ENCODE data around the gene ZC3H13. TPM values are rescaled to one million over a fixed set of nuclear protein-coding genes. Genes with fewer than 3 reads are reported as not detected.
A peak's percentile ranks its signal among the peaks of the same experiment; 100 is the strongest.

ZC3H13 gene, protein sequence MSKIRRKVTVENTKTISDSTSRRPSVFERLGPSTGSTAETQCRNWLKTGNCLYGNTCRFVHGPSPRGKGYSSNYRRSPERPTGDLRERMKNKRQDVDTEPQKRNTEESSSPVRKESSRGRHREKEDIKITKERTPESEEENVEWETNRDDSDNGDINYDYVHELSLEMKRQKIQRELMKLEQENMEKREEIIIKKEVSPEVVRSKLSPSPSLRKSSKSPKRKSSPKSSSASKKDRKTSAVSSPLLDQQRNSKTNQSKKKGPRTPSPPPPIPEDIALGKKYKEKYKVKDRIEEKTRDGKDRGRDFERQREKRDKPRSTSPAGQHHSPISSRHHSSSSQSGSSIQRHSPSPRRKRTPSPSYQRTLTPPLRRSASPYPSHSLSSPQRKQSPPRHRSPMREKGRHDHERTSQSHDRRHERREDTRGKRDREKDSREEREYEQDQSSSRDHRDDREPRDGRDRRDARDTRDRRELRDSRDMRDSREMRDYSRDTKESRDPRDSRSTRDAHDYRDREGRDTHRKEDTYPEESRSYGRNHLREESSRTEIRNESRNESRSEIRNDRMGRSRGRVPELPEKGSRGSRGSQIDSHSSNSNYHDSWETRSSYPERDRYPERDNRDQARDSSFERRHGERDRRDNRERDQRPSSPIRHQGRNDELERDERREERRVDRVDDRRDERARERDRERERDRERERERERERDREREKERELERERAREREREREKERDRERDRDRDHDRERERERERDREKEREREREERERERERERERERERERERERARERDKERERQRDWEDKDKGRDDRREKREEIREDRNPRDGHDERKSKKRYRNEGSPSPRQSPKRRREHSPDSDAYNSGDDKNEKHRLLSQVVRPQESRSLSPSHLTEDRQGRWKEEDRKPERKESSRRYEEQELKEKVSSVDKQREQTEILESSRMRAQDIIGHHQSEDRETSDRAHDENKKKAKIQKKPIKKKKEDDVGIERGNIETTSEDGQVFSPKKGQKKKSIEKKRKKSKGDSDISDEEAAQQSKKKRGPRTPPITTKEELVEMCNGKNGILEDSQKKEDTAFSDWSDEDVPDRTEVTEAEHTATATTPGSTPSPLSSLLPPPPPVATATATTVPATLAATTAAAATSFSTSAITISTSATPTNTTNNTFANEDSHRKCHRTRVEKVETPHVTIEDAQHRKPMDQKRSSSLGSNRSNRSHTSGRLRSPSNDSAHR (N-terminal part only)
- total RNA-seq, result 36.3 TPM

DNA sequence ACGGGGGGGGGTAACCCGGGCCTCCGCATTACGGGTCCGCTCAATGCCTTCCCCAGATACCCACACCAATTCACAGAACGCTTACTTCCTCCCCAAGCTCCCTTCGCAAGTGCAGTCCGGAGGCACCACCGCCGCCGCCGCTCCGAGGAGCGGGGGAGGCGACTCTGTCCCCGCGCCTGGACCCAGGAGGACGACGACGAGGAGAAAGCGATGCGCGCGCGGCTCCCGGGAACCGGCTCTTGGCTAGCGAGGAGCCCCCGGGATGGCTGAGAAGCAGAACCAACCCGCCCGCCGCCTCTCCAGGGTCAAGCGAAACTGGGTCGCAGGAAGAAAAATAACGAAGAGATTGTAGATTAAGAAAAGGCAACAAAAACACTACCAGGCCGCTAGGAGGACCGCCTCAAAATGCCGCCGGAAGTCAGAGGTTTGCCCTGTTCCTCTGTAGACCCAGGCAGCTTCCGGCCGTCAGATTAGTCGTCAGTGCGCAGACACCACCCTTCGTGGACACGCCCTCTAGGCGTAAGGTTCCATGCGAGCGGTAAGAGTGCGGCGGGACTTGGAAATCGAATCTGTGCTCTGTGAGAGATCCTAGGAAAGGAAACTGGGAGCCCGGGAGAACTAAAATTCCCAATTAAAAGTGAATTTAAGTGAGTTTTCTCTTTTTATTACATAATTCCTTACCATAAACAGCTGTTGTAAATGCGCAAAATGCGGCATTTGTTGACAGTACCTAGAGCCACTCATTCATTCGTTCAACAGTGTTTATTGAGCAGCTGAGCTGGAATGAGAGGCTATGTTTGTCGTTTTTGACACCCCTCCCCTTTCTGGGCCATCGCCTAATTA, at the start of gene ZC3H13:
Gene ZC3H13 (minus strand): TSS at position 428 of the 843 bp plus-strand sequence. CDS start 7,239 bp downstream, outside the sequence.
- no peak for FAIRE-seq
- DNase-seq (ENCODE audit: low spot score in 2 of 2), result peak; percentile 75 to 84

DNA sequence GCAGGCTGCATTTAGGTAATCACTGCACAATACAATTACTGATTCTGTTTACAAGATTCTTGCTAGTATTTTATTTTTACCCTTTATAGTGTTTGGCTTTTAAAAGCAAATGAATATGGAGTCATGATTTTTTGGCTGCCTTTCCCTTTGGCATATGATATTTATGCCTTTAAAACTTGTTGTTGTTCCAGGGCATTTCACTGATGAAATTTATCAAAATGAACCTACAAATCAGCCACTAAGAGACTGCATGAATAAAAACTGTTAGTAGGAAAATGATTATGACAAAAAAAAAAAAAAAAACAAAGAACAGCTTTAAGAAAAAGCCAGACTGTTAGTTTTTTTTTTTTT, 49.7 kb upstream of the ZC3H13 start:
- no peak for FAIRE-seq
- no peak for DNase-seq (ENCODE audit: low spot score in 2 of 2)

DNA sequence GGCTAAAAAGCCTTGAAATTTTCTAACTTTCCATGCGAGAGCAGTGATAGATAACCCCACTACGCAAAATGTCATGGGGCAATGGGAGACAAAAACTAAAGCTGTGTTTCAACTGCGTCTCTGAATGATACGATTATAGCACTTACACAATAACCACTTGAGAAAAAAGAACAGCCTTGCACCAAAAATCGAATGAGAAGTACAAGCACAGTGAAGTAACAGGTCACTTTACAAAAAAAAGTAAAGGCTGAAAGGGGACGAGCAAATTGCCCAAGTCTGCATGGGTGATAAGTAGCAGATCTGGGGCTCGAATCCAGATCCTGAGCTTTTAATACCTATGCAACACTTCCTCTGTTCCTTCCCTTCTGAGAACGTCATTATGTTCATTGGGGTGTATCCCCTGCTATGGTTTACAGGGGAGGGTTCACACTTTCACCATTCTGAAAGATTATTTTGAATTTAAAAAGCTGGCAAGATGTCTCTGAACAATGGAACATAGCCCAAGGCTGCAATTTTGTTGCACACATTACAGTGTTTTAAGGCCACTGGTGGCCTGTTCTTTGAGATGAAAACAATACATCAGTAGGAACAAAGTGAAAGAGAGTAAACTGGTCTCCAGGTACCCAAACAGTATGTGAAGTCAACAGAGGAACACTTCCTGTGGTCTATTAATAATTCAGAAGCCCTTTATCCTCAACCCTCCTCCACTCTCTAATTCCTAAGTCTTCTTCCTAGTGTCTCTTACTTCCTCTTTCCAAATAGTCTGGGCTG, 49.1 kb upstream of the ZC3H13 start:
- no peak for DNase-seq (ENCODE audit: low spot score in 2 of 2)
- FAIRE-seq, result no peak

DNA sequence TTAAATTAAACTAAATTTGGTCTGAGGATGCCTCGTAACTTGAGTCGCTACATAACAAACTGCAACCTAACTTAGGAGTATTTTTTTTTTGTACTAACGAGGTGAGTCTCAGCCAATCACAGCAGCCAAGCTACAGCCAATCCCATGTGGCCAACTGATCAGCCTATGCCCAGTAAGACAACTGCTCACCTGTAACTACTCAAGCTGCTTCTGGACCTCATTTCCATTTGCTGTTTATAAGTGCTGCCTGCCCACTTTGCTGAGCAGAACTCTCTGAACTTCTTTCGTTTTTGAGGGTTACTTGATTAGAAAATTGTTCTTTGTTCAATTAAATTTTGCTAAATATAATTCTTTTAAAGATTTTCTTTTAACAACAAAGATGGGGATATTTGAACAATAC, 48.5 kb upstream of the ZC3H13 start:
- no peak for DNase-seq (ENCODE audit: low spot score in 2 of 2)
- FAIRE-seq, result no peak

DNA sequence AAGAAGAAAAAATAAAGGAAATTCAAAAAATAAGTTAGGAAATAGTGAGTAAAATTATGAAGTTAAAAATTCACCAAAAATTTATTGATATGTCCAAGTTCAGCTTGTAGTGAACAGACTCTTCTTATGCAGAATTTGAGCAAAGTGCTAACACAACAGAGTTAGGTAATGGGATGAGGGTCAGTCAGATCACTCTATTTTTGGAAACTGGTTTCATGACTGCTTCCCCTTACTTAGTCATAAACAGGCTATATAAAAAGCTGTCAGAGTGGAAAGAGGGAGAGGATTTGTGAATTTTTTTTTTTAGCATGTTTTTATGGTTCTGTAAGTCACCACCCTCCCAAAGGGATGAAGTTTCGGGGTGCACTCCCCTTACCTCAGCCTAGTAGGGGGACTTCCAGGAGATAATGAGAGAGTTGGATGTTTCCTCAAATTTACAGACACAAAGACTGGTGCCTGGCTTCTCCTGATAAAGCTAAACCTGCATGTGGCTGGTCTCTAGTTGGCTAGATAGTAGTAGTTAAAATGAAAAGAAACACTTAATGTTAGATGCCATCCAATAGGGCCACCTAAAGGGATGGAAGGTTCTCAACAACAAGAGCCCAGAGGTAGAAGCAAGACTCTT, 47.8 kb upstream of the ZC3H13 start:
- no peak for FAIRE-seq
- DNase-seq (ENCODE audit: low spot score in 2 of 2), result no peak

DNA sequence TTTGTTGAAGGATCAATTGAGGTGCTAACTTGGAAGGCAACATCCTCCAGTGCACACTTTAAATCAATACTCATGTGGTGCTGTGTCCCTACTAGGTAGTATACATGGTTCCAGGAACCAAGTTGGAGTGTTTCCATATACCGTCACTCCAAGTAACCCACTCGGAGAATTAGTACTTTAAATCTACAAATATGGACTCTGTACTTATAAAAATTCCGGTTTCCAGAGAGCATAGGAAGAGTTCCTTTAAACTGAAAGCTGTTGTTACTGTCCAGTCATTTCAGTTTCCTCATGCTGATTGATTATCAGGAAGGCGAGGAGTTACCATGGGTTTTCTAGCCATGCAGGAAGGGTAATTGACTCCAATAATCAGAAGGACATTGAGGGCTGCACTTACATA, 45.1 kb upstream of the ZC3H13 start:
- FAIRE-seq, result no peak
- no peak for DNase-seq (ENCODE audit: low spot score in 2 of 2)

DNA sequence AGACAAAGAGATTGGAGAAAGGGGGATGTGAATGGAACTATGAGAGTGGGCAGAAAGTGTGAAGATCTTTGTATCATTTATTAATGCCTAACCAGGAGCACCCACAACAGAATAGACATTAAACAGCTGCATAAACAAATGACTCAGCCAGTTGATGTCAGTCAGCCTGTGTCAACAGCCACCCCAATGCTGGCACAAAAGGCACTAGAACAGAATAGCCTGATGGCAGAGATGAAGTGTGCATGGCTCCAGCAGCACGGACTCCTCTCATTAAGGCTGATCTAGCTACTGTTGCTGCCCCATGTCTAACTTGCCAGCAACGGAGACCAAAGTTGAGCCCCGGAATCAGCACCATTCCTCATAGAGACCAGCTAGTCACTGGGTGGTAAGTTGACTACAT, 44.5 kb upstream of the ZC3H13 start:
- FAIRE-seq (no peak), DNase-seq (ENCODE audit: low spot score in 2 of 2) (no peak)

DNA sequence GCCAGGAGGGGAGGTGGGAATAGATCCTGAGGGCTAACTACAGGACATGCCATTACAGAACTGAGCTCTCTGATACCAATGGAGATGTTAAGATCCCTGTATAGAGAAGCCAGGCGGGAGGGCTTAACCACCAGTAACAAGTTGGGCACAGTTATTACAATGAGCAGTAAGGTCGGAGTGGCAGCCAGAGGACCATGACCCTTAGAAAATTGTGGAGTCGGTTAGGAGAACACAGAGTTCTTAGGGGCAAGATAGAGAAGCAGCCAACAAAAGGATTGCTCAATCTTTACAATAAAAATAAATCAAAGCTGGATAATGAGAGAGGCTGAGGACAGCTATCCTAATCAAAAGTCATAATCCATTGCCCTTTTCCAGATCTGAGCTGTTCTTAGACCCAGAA, 41.9 kb upstream of the ZC3H13 start:
- no peak for DNase-seq (ENCODE audit: low spot score in 2 of 2)
- FAIRE-seq, result no peak

DNA sequence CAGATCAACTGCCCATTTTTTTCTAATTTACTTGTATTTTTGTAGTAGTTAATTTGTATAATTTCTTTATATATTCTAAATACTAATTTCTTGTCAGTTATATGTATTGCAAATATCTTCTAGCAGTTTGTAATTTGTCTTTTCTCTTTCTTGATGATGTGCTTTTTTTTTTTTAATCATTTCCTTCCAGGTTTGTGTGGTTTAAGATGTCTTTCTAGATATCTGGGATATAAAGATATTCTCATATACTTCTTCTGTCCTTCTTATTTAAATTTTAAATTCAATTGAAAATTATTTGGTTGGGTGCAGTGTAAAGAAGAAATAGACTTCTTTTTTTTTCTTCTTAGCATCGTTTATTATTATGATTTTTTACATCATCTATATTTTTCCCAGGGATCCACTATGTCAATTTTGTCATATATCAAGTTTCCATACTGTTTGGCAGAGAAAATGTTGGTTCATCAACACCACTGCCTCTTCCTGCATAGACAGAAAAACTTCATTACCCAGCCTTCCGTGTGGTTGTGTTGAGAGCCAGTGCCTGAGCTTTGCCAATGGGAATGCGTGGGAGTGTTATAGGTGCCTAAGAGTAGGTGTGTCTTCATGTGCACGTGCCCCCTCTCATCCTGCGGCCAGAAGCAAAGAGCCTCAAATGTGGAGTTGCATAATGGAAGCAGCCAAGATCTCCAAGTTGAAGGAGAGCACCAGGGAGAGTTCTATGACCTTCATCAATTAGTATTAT, 36.4 kb upstream of the ZC3H13 start:
- FAIRE-seq (peak; percentile 66), DNase-seq (ENCODE audit: low spot score in 2 of 2) (no peak)

DNA sequence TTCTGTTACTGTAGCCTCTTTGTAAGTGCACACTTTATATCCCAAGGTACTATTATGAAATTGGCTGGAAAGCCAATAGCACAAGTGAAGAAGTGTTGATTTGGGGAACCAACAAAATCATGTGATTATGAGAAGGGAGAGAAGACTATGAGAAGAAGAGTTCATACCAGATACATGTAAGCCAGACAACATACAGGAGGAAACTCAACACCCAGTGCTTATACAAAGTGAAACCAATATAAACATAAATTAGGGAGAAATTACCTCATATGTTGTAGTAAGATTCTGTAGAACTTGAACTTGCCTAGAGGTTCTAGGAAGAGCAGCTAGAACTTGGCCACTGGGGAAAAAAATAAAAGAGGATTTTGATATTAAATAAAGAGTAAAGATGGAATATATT, 34.9 kb upstream of the ZC3H13 start:
- DNase-seq (ENCODE audit: low spot score in 2 of 2) (no peak), FAIRE-seq (no peak)

DNA sequence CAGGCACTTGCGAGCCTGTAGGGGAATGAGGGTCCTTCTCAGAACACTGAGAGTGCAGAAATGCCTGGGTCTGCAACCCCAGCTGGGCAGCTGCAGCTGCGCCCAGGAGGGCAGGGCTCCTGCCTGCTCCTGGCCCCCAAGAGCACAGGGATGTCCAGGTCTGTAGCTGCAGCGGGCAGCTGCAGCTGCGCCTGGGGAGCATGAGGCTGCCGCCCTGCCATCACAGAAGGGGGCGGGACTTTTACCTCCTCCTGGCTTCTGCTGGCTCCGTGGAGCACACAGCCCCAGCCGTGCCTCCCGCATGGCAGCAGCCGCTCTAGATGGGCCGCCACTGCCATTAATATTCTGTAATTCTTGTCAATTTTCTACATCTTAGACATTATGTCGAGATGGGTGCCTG, 34.4 kb upstream of the ZC3H13 start:
- FAIRE-seq (no peak), DNase-seq (ENCODE audit: low spot score in 2 of 2) (no peak)

DNA sequence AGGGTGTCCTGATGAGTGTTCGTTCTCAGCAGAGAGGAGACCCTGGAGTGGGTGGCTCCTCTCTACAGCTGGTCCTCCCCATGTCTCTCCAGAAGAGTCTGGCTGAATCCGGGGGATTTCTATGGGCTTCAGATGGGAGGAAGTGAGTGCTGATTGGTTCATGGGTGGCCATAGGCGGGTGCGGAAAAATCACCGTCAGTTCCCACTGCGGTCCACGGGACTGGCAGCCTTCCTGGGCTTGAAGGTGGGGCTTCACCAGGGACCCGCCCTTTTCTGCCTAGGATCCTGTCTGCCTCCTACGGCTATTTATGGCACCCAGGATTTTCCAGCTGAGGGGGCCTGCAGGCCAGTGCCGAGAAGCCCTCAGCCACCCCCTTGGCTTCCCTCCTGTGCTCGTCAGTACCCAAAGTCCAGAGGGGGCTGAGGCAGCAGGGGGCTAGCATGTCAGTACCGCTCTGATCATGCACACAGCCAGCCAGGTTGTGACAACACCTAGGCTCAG, 33.9 kb upstream of the ZC3H13 start:
- DNase-seq (ENCODE audit: low spot score in 2 of 2) (no peak), FAIRE-seq (no peak)

DNA sequence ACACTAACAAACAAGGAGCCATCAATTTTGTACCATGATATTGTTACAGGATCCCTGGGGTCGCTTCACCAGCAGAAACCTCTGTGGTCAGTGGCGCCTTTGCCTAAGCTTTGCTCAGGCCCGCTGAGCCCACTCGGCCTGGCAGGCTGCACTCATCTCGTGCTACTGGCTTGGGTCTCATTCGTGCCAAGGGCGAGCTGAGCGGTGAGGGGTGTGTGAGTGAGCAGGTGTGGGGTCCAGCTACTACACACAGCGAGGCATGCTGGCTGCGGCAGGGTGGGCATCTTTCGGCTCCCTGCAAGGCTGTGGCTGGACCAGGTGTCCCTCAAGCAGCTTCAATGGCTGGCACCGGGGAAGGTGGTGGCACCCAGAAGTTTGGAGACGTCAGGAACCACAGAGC, 33.2 kb upstream of the ZC3H13 start:
- FAIRE-seq, result no peak

DNA sequence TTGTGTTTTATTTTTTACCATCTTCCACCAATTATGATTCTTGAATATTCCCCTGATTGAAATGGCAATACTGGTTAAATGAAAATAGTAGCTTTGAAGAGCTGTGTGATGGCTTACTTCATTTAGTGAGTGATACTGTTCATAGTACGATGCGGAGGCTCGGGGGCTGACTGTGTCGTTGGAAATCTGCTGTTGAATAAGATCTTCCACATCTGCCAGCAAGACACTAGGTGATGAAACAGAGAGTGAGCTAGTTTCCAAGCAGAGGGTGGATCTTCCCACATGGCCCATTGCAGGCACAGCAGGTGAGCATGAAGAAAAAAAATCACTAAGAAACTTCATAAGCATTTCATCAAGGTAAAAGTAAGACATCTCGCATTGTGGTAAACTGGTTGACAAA, 29.8 kb upstream of the ZC3H13 start:
- no peak for FAIRE-seq
- DNase-seq (ENCODE audit: low spot score in 2 of 2), result no peak

More for the DNA sequence above, 33.2 kb upstream of the ZC3H13 start:
- DNase-seq (ENCODE audit: low spot score in 2 of 2), result no peak

DNA sequence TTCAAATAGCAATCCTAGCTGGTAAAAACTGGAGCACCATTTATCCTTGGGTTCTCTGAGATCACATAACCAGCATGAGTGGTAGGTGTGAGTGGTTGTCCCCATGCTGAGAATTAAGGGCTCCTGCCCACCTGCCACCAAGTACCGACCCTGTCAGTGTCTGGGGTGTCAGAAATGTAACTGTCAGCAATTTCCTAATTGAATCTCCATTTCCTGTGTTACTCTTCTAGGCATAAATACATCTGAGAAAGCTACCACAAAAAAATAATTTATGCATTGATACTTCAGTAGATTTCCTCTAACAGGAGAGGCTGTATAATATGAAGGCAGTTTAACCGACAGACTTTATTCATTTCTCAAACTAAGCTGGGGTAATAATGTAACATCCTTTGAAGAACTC, 27.2 kb upstream of the ZC3H13 start:
- FAIRE-seq (no peak), DNase-seq (ENCODE audit: low spot score in 2 of 2) (no peak)

DNA sequence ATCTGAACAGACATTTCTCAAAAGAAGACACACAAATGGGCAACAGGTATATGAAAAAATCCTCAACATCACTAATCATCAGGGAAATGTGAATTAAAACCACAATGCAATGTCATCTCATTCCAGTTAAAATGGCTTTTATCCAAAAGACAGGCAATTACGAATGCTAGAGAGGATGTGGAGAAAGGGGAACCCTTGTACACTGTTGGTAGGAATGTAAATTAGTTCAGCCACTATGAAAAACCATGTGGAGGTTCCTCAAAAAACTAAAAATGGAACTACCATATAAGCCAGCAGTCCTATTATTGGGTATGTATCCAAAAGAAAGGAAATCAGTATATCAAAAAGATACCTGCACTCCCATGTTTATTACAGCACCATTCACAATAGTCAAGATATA, 24.7 kb upstream of the ZC3H13 start:
- DNase-seq (ENCODE audit: low spot score in 2 of 2), result no peak
- FAIRE-seq, result no peak

DNA sequence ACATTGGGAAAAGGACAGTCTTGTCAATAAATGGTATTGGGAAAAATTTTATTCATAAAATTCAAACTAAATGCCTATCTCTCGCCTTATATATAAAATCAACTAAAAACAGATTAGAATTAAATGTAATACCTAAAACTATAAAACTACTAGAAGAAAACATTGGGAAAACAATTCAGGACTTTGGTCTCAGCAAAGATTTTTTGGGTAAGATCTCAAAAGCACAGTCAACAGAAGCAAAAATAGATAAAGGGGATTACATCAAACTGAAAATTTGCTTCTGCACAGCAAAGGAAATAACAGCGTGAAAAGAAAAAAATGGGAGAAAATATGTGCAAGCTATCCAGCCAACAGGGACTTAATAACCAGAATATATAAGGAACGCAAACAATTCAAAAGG, 24.3 kb upstream of the ZC3H13 start:
- DNase-seq (ENCODE audit: low spot score in 2 of 2), result no peak
- FAIRE-seq, result no peak

DNA sequence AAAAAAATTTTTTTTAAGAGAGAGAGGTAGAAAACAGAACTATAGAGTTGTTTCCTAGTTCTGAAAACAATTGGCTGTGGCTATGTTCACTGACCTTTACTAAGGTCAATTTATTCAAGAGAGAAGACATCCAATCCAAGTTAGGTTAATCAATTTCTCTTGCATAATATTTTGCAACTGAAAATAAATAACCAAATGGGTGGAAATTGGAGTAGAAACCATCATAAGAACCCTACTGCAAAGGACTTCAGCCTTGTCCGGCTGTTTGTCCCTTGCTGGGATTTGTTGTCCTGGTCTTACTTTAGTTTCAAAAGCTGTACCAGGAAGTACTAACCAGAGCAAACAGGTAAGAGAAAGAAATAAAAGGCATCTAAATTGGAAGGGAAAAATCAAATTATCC, 23.3 kb upstream of the ZC3H13 start:
- no peak for DNase-seq (ENCODE audit: low spot score in 2 of 2)
- FAIRE-seq, result no peak

Measured in frontal cortex (tissue), 4 donors.